Fibroblast of villous mesenchyme (primary cell): Measurements from ENCODE around the gene BCAP29. TPM values are rescaled to one million over a fixed set of nuclear protein-coding genes. Genes with fewer than 3 reads are reported as not detected.

Experiments
- DNase-seq: peaks from one replicate; pipeline ENCODE4 v3.0.0-alpha.2; 2010; ENCODE audit warnings: low read depth
- H3K4me3 ChIP-seq: 2 replicates; pipeline ENCODE4 v1.5.1; 2011; ENCODE audit warnings: low read depth, mild to moderate bottlenecking, low read length
- total RNA-seq: library from RNA; depleted of rRNA; stranded (reverse); fragments of >200 nt; gene quantifications from 2 replicates; pipeline ENCODE4 v1.2.3, GENCODE V29; 2012
- TF ChIP-seq, protein P1 (sequence below): IDR thresholded peaks from 2 replicates; pipeline ENCODE4 v1.5.1; 2012; ENCODE audit warnings: low read depth, mild to moderate bottlenecking, low read length; ENCODE audit not compliant: insufficient read depth

BCAP29 gene
- total RNA-seq, 1 donor = 62.2 TPM

DNA sequence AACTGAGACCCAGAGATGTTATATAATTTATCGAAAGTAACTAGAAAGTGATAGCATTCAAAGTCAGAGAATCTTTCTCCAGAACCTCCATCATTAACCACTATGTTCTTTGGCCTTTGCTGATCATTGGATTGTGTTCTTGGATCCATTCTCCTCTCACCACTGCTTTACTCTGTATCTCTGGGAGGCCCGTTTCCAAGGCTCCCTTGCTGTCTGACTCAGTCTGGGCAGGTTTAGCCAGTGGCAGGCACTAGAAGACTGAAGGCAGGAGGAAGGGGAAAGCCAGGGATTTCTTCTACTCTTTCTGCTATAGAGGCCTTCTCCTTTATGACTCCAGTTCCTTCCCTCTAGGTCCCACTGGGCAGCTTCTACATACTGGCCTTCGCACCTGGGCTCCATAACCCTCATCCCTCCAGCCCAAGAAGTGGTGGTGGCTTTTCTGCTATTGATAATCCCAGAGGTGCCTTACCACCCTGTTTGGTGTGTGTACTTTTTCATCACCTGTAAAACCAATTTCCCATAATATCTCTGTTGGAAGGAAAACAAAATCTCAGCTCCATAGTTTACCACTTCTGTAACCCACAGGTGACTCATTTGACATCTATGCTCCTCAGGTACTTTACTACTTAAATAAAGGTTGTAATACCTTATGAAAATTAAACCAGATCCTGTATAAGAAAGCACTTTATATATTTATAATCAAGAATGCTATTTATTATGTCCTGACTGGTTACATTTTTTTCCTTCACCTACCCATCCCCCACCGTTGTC, 36.0 kb downstream of the BCAP29 start:
- DNase-seq = no peak

DNA sequence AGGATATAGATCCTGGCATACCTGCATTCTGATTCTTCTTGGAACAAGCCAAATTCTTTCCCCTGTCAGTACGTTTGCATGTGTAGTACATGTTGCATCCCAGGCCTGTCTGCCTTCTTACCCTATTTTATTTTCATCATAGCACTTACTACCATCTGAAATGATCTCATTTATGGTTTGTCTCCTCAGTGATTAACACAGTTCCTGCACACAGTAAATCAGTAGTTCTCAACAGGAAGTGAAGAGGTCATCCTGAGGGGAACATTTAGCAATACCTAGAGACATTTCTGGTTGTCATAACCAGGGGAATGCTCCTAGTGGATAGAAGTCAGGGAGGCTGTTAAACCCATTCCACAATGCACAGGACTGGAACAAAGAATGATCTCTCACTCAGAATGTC, 42.4 kb downstream of the BCAP29 start:
- TF ChIP-seq, protein P1, sequence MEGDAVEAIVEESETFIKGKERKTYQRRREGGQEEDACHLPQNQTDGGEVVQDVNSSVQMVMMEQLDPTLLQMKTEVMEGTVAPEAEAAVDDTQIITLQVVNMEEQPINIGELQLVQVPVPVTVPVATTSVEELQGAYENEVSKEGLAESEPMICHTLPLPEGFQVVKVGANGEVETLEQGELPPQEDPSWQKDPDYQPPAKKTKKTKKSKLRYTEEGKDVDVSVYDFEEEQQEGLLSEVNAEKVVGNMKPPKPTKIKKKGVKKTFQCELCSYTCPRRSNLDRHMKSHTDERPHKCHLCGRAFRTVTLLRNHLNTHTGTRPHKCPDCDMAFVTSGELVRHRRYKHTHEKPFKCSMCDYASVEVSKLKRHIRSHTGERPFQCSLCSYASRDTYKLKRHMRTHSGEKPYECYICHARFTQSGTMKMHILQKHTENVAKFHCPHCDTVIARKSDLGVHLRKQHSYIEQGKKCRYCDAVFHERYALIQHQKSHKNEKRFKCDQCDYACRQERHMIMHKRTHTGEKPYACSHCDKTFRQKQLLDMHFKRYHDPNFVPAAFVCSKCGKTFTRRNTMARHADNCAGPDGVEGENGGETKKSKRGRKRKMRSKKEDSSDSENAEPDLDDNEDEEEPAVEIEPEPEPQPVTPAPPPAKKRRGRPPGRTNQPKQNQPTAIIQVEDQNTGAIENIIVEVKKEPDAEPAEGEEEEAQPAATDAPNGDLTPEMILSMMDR = no peak
- peak; percentile 88 for DNase-seq
- no peak overlapping the region for H3K4me3 ChIP-seq

More for the DNA sequence above, 36.0 kb downstream of the BCAP29 start:
- no peak overlapping the region for H3K4me3 ChIP-seq
- TF ChIP-seq, protein P1 = no peak

DNA sequence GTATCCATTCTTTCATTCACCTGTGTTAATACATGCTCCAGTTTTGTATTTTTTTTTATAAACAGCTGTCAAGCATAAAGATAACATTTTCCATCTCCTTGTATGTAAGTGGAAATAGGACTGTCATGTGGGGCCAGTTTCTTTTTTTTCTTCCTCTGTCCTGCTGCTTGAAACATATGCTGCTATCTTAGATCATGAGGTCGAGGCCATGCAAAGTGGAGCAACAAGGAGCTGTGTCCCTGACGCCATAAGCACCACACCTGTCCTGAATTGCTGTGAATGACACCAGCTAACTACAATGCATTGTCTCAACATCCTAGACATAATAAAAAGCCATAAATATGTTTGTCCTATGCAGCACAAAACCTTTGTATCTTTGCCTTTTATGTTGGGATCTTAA, 42.8 kb downstream of the BCAP29 start:
- TF ChIP-seq, protein P1 = no peak
- H3K4me3 ChIP-seq = no peak overlapping the region
- peak; percentile 34 for DNase-seq

DNA sequence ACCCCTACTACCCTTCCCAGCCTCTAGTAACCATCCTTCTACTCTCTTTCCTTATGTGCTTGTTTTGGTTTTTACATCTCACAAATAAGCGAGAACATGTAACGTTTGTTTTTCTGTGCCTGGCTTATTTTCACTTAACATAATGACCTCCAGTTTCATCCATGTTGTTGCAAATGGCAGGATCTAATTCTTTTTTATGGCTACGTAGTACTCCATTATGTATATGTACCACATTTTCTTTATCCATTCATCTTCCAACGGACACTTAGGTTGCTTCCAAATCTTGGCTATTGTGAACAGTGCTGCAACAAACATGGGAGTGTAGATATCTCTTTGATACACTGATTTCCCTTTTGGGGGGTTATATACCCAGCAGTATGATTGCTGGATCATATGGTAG, 47.0 kb downstream of the BCAP29 start:
- H3K4me3 ChIP-seq = no peak overlapping the region
- TF ChIP-seq, protein P1 = no peak
- DNase-seq = no peak

DNA sequence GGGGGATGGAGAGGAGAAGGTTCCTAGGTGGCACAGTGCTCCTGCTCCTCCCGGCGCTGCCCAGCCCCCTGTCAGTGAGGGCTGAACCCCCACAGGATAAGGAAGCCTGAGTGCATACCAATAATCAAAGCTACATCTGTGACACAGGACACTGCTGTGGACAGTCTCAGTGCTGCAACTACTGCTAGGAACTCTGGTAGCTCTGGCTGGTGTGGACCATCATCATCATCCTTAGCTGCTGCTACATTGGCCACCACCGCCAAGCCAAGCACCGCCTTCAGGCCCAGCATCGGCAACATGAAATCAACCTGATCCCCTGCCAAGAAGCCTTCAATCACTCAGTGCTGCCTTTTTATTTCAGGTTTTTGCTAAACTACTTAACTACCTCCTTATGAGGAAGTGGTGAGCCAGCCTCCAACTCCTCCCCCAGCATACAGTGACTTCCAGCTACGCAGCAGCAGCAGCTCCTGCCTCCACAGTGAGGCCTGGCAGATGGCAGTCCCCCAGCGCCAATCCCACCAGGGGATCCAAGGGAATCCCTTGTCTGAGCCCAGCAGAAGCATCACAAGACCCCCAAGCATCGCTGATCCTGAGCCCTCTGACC, 48.5 kb downstream of the BCAP29 start:
- DNase-seq = no peak
- no peak overlapping the region for H3K4me3 ChIP-seq
- TF ChIP-seq, protein P1 = no peak

DNA sequence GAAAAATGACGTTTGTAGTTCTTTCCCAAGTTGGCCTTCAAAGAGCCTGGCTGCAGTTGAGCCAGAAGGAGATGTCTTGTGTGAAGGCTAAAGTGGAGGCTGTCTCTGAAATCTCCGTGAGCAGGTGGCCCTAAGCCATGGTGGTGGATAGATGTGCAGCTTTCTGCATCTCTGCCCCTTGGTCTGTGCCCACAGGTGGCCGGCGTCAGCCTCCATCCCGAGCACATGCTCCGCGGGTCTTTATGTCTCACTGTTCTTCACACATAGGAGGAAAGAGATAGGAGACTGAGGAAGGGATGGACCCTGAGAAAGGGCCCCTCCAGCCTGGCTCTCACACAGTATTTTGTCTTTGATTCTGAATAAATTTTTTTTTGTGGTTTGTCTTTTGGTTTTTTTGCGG, 50.3 kb downstream of the BCAP29 start:
- TF ChIP-seq, protein P1 = no peak

More for the DNA sequence above, 50.3 kb downstream of the BCAP29 start:
- no peak for DNase-seq
- H3K4me3 ChIP-seq = no peak overlapping the region
